Thoracic aorta (tissue), 2 donors: ENCODE data around the gene ZSWIM4. TPM values are rescaled to one million over a fixed set of nuclear protein-coding genes. Genes with fewer than 3 reads are reported as not detected.

ENCODE experiments used
- ATAC-seq: fragments of 150-250 bp; one replicate; pipeline ENCODE4 v1.8.0; 2017; ENCODE audit warnings: low read depth; ENCODE audit not compliant: insufficient number of reproducible peaks, low FRiP score
- DNase-seq: peaks from one replicate; pipeline ENCODE4 v3.0.0-alpha.2; 2020; ENCODE audit warnings: low spot score
- H3K27ac ChIP-seq, 2 donors: fragments of 200-600 bp; sonication (generic); 1 replicate in 1 of 2; 2 replicates in 1 of 2; pipeline ENCODE4 v1.5.1; 2016; ENCODE audit warnings: mild to moderate bottlenecking in 2 of 2, moderate library complexity in 2 of 2
- H3K27me3 ChIP-seq: fragments of 200-600 bp; sonication (generic); replicated peaks from 2 replicates; pipeline ENCODE4 v1.6.0; 2016; ENCODE audit warnings: mild to moderate bottlenecking; ENCODE audit not compliant: insufficient read depth
- H3K36me3 ChIP-seq: fragments of 200-600 bp; sonication (generic); one replicate; pipeline ENCODE4 v1.5.1; 2016
- H3K4me1 ChIP-seq, 2 donors: fragments of 200-600 bp; sonication (generic); 1 replicate in 1 of 2; 2 replicates in 1 of 2; pipeline versions ENCODE4 v1.5.1 to v1.6.0; 2016; ENCODE audit warnings: low read depth in 2 of 2, mild to moderate bottlenecking in 1 of 2; ENCODE audit not compliant: control insufficient read depth in 1 of 2
- H3K4me3 ChIP-seq: fragments of 200-600 bp; sonication (generic); 2 replicates; pipeline ENCODE4 v1.5.1; 2016; ENCODE audit warnings: mild to moderate bottlenecking
- H3K9me3 ChIP-seq: fragments of 200-600 bp; sonication (generic); 2 replicates; pipeline ENCODE4 v1.5.1; 2016
- CTCF ChIP-seq: fragments of 200-600 bp; sonication (generic); IDR thresholded peaks from one replicate; pipeline ENCODE4 v1.5.1; 2019; ENCODE audit warnings: antibody characterized with exemption
- total RNA-seq, 2 donors: library from RNA; depleted of rRNA; stranded (reverse); fragments of >200 nt; gene quantifications; one replicate each; pipeline versions ENCODE4 v1.1.0 to v1.2.3, GENCODE V29; 2016

ZSWIM4 gene
- total RNA-seq, 2 donors from 2014 or later: 9.5 to 11.8 TPM

DNA sequence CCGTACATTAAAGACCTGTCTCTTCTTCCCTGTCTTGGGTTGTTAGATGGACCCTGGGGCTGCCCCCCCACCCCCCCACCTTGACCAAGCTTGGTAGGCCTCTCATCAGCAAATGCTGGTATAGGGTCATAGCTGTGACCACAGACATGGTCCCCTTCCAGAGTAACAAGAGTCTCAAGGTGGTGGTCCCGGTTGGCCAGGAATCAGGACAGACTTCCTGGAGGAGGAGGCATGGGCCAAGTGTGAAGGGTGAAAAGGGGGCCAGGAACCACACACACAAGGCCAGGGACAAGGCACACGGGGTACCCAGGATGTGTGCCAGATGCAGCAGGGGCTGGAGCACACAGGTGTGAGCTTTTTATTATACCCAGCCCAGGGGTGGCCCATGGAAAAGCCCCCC lies 32.0 kb upstream of the ZSWIM4 start:
- no peaks in the 10 kb centered on the region for H3K9me3 ChIP-seq
- H3K36me3 ChIP-seq: peaks cover 40% of the 10 kb centered on the region
- H3K27me3 ChIP-seq: no peaks in the 10 kb centered on the region
- ATAC-seq: no peak
- H3K4me1 ChIP-seq: peaks cover 9 to 16% of the 10 kb centered on the region in 2 donors
- H3K27ac ChIP-seq: no peak overlapping the region
- no peak overlapping the region for H3K4me3 ChIP-seq
- no peak for TF ChIP-seq CTCF
- DNase-seq: no peak

DNA sequence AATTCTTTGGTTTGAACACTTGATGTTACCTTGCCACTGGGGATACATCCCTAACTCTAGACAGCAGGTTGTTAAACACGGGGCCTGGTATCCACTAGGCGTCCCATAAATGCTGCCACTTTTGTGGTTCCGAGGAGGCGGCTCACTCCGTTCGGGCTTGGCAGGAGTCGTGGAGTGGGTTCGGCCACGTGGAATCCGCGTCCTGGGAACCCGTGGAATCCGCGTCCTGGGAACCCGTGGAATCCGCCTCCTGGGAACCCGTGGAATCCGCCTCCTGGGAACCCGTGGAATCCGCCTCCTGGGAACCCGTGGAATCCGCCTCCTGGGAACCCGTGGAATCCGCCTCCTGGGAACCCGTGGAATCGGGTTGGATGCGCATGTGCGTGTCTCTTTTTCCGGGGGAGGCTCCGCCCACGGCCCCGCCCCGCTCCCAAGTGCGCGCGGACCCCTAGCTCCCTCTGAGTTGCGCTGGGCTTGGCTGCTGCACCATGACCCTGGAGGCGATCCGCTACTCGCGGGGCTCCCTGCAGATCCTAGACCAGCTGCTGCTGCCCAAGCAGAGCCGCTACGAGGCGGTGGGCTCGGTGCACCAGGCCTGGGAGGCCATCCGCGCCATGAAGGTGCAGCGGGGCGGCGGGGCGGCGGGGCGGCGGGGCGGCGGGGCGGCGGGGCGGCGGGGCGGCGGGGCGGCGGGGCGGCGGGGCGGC lies 31.0 kb upstream of the ZSWIM4 start, which contains the start of gene MRI1:
Gene MRI1 (plus strand): TSS at position 422 of the 707 bp plus-strand sequence. CDS start 67 bp downstream, at position 489.
- Histone ChIP-seq H3K4me1 (peaks cover 9 to 16% of the 10 kb centered on the region in 2 donors), H3K4me3 (peak within 1 kb of the TSS; percentile 86), H3K27ac (peak within 1 kb of the TSS; percentile 58 to 59), H3K27me3 (no peaks in the 10 kb centered on the region), H3K36me3 (peaks cover 41% of the 10 kb centered on the region), H3K9me3 (no peaks in the 10 kb centered on the region)
- DNase-seq (peak; percentile 29), ATAC-seq (no peak)
- TF ChIP-seq CTCF: no peak

DNA sequence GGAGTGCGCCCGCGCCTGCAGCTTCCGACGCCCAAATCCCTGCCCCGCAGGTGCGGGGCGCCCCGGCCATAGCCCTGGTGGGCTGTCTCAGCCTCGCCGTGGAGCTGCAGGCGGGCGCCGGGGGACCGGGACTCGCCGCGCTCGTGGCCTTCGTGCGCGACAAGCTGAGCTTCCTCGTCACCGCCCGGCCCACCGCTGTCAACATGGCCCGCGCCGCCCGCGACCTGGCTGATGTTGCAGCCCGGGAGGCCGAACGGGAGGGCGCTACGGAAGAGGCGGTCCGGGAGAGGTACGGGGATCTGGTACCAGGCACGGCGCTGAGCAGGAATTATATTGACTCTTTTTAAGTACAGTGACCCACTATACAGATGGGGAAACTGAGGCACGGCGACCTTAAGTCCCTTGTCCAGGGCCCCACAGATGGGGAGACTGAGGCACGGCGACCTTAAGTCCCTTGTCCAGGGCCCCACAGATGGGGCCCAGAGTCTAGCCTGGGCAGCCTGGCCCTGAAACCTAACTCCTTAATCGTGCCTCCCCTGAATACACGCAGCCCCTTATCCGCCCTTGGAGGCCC lies 30.3 kb upstream of the ZSWIM4 start:
- DNase-seq: no peak
- Histone ChIP-seq H3K27me3 (no peaks in the 10 kb centered on the region), H3K4me3 (peak overlapping the region; percentile 86), H3K9me3 (no peaks in the 10 kb centered on the region), H3K4me1 (peaks cover 9 to 16% of the 10 kb centered on the region in 2 donors), H3K36me3 (peaks cover 44% of the 10 kb centered on the region), H3K27ac (peak overlapping the region; percentile 31 to 58)
- peak; percentile 29 for ATAC-seq
- TF ChIP-seq CTCF: no peak

GRCh38 chr19:13765395-13766094 lies 29.7 kb upstream of the ZSWIM4 start:
- no peaks in the 10 kb centered on the region for H3K9me3 ChIP-seq
- no peak for ATAC-seq
- H3K36me3 ChIP-seq: peaks cover 44% of the 10 kb centered on the region
- DNase-seq: no peak
- peaks cover 9 to 16% of the 10 kb centered on the region in 2 donors for H3K4me1 ChIP-seq
- no peaks in the 10 kb centered on the region for H3K27me3 ChIP-seq
- H3K27ac ChIP-seq: peak overlapping the region; percentile 31 to 58
- TF ChIP-seq CTCF: no peak
- H3K4me3 ChIP-seq: peak overlapping the region; percentile 86

GRCh38 chr19:13766095-13766481 lies 29.2 kb upstream of the ZSWIM4 start:
- Histone ChIP-seq H3K27ac (peak overlapping the region in 1 of 2 donors; percentile 17), H3K27me3 (no peaks in the 10 kb centered on the region)

More at GRCh38 chr19:13766095-13766481, 29.2 kb upstream of the ZSWIM4 start:
- DNase-seq (no peak), ATAC-seq (no peak)
- Histone ChIP-seq H3K4me3 (no peak overlapping the region), H3K36me3 (peaks cover 40% of the 10 kb centered on the region), H3K9me3 (no peaks in the 10 kb centered on the region), H3K4me1 (peaks cover 9 to 16% of the 10 kb centered on the region in 2 donors)
- no peak for TF ChIP-seq CTCF
